ENCODE data around the gene USP48.

Gene USP48

GRCh38 chr1:21752186-21752585 lies 30.8 kb downstream of the USP48 start:
- no peak for TF ChIP-seq CTCF (conservative IDR thresholded peaks at IDR 0.05; ENCODE audit: low read depth)
- ChIA-PET CTCF (interaction anchor here (0.6 kb wide), 1 partner anchor 264 kb away, joined by 3 read pairs; no protein-coding TSS in a partner anchor), POLR2A (ENCODE audit: low non-redundant PET) (no interaction called here)
- DNase-seq (ENCODE audit: low spot score) = no peak
- no peak overlapping the region for H3K27ac ChIP-seq

GRCh38 chr1:21751281-21751680 lies 31.7 kb downstream of the USP48 start:
- ChIA-PET CTCF (no interaction called here), POLR2A (ENCODE audit: low non-redundant PET) (no interaction called here)
- no peak overlapping the region for H3K27ac ChIP-seq
- TF ChIP-seq CTCF (conservative IDR thresholded peaks at IDR 0.05; ENCODE audit: low read depth) = no peak
- DNase-seq (ENCODE audit: low spot score) = no peak

GRCh38 chr1:21750841-21751240 lies 32.1 kb downstream of the USP48 start:
- H3K27ac ChIP-seq = no peak overlapping the region
- POLR2A ChIA-PET (ENCODE audit: low non-redundant PET) = no interaction called here
- CTCF ChIA-PET = no interaction called here
- TF ChIP-seq CTCF (conservative IDR thresholded peaks at IDR 0.05; ENCODE audit: low read depth) = no peak
- no peak for DNase-seq (ENCODE audit: low spot score)

GRCh38 chr1:21749859-21750468 lies 33.0 kb downstream of the USP48 start:
- ChIA-PET CTCF (interaction anchor here (0.6 kb wide), 1 partner anchor 249 kb away, joined by 3 read pairs; no protein-coding TSS in a partner anchor), POLR2A (ENCODE audit: low non-redundant PET) (no interaction called here)
- TF ChIP-seq CTCF (conservative IDR thresholded peaks at IDR 0.05; ENCODE audit: low read depth) = no peak
- DNase-seq (ENCODE audit: low spot score) = no peak
- no peak overlapping the region for H3K27ac ChIP-seq

GRCh38 chr1:21749109-21749508 lies 33.8 kb downstream of the USP48 start:
- no peak for DNase-seq (ENCODE audit: low spot score)
- TF ChIP-seq CTCF (conservative IDR thresholded peaks at IDR 0.05; ENCODE audit: low read depth) = no peak
- ChIA-PET POLR2A (ENCODE audit: low non-redundant PET) (interaction anchor here (0.6 kb wide), 1 partner anchor 805 kb away, joined by 6 read pairs; no protein-coding TSS in a partner anchor), CTCF (no interaction called here)
- no peak overlapping the region for H3K27ac ChIP-seq

GRCh38 chr1:21743476-21743875 lies 39.5 kb downstream of the USP48 start:
- POLR2A ChIA-PET (ENCODE audit: low non-redundant PET) = no interaction called here
- DNase-seq (ENCODE audit: low spot score) = no peak
- no peak overlapping the region for H3K27ac ChIP-seq
- CTCF ChIA-PET = interaction anchor here (0.6 kb wide), 1 partner anchor 46 kb away, joined by 3 read pairs; no protein-coding TSS in a partner anchor
- no peak for TF ChIP-seq CTCF (conservative IDR thresholded peaks at IDR 0.05; ENCODE audit: low read depth)
